Stimulated activated CD8-positive, alpha-beta memory T cell treated with anti-CD3 and anti-CD28 coated beads, Interleukin-4, amount 100 ng/mL, for 48 hours (primary cell): ENCODE measurements around the gene NTPCR.
A peak's percentile ranks its signal among the peaks of the same experiment; 100 is the strongest.

Source experiments
- DNase-seq: peaks from one replicate; pipeline ENCODE4 v3.0.0-alpha.2; 2020

Gene NTPCR

GRCh38 chr1:232927830-232928505 lies 22.4 kb upstream of the NTPCR start:
- no peak for DNase-seq

DNA sequence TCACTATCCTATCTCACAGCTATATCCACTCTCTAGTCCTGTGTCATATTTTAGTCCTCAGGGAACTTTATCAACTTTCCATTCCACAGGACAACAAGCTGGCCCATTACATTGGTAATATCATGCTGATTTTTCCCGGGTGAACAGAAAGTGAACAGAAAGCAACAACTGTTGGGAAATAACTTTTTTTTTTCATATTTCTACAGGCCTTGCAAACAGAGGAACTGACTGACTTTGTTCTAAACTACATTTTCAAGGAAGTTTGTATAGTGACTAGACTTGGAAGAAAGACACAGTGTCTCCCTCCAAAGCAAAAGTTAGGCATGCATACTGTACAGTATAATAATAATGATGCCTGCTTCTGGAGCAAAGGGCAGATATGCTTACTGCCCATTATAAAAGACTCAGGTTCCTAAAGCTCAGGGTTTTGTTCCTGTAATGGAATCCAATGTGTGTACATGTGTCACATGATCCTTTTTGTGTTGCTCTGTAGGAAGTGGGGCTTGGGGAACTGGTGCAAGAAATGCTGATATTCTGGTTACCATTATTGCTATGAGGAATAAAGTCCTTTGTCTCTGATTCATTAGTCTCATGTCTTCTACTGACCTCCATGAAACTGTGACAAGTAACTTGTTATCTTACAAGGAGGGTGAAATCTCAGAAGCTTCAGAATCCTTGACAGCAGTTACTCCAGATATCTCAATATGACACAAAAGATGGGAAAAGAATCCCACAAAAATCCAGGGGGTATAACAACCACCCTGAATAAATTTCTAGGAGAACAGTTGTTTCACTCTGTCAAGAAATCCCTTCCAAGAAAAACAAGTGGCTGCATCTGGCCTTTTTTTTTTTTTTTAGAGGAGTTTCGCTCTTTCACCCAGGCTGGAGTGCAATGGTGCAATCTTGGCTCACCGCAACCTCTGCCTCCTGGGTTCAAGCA lies 17.7 kb upstream of the NTPCR start:
- DNase-seq = no peak

DNA sequence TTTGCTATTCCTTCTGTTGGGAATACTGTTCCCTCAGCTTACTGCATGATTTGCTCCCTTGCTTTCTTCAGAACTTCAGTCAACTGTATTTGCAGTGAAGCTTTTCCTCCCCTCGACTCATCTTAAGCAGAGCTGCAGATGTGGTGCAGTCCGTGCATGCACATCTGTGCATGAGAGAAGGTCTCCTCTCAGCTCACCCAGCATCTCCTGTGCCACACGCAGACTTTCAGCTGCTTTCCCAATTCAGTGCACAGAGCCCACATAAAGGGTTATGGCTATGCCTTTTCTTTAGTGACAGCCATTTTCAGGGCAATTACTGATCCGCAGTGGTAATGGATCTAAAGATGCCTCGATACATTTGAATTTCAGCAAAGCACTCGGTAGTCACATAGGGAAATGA lies 13.5 kb upstream of the NTPCR start:
- DNase-seq = no peak

GRCh38 chr1:232937741-232938375 lies 12.6 kb upstream of the NTPCR start:
- DNase-seq = no peak

DNA sequence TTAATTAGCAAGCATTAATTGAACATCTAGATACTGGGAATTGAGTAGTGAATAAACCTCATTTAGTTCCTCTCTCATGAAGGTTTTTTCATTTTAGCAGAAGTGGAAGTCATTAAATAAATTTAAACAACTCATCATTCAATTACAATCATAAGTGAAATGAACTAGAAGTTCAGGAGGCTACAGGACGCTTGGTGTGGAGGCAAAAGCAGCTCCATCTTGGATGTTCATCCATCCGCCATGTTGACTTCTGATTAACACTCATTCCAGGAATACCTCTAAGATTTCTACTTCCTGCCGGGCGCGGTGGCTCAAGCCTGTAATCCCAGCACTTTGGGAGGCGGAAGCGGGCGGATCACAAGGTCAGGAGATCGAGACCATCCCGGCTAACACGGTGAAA lies 11.5 kb upstream of the NTPCR start:
- no peak for DNase-seq

DNA sequence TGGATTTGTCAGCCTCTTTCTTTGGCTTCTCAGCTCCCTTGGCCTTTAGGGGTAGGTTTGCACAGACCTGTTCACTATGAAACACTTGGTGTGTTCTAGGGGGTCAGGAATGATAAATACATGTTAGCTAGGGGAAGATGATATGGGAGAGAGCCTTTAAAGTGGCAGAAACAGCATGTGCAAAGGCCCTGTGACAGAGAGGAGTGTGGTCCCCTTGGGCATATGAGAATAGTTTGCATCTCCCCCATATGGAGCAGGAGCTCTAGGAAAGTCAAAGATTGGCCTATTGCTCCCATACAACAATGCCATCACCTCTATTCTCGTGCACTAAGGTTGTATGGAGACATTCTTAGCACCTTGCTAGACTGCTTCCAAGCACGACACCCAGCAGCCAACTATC lies 10.7 kb upstream of the NTPCR start:
- DNase-seq = no peak

- DNase-seq = no peak
Measured at GRCh38 chr1:232940262-232940661, 10.1 kb upstream of the NTPCR start.

DNA sequence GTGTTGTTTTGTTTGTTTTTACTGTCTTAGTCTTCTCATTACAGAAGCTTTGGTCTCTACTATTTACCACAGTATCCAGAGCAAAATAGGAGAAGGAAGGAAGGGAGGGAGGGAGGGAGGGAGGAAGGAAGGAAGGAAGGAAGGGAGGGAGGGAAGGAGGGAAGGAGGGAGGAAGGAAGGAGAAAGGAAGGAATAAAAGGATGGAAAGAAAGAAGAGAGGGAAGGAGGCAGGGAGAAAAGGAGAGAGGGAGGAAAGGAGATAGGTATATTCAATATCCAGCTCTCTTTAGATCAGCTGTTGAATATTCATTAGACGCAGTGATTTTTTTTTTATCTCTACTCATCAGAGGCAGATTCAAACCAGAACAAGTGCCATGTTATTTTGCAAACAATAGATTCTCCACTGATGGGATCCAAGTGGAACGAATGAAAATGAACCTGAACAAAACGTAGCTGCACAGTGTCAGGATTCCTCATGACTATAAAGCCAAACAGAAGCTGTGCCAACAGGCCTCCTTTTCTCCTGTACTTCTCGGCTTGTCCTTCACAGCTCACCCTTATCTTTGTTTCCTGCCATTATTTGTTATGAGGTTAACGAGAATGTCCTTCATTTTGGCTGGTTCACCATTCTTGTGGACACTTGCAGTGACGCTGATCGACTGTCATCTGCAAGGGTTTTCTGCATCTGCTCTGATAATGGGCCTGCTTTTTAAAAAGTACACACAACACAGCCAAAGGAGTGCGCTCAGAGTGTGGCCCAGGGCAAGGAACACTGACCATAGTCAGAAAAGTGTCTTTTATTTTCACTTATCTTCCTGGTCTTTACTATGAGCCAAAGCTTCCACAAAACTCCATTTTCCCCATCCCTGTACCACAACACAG lies 7.8 kb upstream of the NTPCR start:
- no peak for DNase-seq

DNA sequence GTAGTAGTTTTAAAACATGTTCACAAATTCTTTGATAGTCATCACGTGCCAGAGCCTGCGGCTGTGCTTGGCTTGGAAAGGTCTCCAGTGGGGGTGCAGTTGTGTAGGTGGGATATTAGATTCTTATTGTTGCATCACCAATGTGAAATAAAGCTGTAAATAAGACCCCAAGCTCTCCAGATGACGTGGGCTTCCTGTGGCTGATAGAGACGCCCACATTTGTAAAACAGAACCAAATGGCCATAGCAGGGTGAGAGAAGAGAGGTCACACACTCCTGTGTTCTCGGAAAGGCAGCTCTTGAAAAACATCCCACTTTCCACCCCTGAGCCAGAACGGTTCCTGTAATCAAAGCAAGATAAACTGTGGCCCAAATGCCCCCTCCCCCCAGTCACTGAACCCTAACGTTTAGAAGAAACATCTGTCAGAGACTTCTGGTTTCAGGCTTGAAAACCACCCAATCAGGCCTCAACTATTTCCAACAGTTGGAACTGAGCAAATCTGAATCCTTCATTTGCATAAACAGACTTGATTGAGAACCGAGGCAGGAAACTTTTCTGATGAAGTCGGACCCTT lies 6.6 kb upstream of the NTPCR start:
- DNase-seq = peak; percentile 48

DNA sequence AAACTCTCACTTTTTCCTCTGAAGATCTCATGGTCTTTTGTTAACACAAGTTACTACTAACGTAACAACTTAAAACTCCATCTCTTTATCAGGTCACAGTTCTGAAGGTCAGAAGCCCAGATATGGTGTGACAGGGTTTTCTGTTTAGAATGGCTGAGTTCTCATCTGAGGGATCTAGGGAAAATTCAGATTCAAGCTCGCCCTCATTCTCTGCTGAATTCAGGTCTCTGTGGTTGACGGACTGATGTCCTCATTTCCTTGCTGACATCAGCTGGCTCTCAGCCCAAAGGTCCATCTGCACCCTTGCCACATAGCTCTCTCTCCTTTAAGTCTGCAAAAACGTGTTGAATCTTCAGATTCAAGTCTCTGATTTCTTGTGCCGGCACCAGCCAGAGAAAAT lies 6.1 kb upstream of the NTPCR start:
- DNase-seq = no peak

DNA sequence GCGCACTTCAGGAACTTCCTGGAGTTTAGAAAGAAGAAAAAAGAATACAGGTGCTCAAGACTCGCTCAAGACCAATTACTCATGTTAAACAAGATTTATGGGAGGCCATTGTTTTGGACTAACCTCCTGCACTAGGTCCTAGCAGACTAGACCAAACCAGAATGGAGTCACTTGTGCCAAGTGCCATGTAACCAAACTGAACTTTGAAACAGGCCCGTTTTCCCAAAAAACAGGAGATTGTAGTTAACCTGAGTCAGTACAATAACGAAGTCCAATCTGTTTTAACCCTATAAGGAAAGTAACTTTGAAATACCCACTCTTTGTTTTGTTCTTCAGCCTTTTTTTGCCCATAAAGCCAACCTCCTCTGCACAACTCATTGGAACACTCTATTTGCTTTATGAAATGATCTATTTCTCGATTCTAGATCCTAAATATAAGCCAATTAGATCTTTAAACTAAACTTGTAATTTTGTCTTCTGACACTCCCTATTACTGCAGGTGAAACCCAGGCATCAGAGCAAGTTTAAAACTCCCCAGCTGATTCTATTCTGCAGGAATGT lies 695 bp upstream of the NTPCR start:
- DNase-seq = no peak

GRCh38 chr1:232951180-232951579 lies 769 bp downstream of the NTPCR start:
- DNase-seq = peak; percentile 37

- DNase-seq = no peak
Measured at GRCh38 chr1:232951605-232952004, 1.2 kb downstream of the NTPCR start.

DNA sequence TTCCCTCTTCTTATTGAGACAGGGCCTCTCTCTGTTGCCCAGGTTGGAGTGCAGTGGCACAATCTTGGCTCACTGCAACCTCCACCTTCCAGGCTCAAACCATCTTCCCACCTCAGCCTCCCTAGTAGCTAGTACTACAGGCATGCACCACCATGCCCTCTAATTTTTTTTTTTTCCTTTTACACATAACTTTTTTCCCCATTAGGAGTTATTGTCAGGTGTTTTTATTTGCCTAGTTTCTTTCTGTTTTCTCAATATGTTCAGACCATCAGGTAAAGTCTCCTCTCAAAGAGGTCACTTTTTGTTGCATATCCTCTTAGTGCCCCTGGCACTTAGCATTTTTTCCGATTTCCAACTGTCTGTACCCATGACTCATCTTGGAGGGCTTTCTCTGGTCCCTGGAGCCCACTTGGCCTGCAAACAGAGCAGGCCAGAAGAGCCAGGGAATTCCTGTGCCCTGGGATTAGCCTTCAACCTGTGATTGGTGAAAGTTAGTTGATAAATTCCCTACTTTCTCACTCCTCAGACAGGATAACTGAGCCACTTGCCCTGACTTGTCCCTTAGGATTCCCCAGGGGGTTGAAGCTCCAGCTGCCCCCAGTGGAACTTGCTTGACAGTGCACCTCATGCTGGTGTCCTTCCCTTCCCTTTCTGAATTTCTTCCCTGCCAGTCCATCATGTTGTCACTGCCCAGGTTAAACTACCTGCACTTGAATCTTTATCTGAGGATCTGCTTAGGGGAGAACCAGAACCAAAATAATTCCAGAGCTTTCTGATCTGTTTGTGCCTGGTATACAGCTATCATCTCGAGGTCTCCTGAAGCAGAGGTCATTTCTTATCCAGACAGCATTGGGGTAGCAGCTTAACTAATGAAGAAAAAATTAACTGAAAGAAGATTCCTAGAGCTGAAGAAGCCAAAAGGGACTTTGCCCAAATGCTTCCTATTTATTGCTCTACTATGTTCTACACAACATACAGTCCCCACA lies 2.4 kb downstream of the NTPCR start:
- peak; percentile 39 for DNase-seq

GRCh38 chr1:232954594-232955365 lies 4.4 kb downstream of the NTPCR start:
- DNase-seq = no peak

DNA sequence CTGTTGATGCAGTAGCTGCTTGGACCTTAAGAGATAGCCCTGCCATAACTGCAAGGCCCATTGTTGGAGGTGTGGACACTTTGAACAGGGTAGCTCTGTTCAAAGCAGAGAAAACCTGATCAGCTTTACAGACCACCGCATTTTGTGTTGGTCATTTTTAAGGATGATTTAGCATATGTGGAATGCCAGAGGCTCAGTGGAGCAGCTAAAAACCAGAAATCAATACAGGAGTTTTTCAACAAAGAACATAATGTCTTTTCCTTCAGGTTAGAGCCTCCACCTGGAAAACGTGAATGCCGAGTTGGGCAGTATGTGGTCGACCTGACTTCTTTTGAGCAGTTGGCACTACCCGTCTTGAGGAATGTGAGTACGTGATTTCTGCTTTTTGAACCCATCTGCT lies 5.7 kb downstream of the NTPCR start:
- DNase-seq = no peak

- DNase-seq = no peak
Measured at GRCh38 chr1:232958067-232958466, 7.7 kb downstream of the NTPCR start.

- DNase-seq = no peak
Measured at GRCh38 chr1:232962761-232963745, 12.6 kb downstream of the NTPCR start.

DNA sequence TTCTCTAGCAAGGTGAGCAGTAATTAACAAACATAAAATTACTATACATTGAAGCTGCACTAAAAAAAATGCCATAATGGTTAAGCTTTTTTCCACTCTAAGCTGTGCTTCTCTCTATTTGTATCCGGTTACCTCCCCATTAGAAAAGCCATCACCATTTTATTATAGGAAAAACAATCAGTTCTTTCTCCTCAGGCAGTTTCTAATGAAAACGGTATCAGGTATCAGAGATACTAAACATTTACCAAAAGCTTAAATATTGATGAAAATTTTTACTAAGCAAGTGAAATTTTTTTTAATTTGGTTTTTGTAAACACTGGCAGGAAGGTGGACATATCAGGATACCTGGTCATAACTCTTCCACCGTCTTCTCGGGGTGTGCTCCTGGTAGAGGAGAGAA lies 14.2 kb downstream of the NTPCR start:
- no peak for DNase-seq
